Stimulated activated CD4-positive, alpha-beta T cell treated with anti-CD3 and anti-CD28 coated beads, Interleukin-1b, Interleukin-23, amount 100 ng/mL, for 24 hours (primary cell): ENCODE measurements around the gene SAYSD1.

Experiments used
- DNase-seq, 4 experiments: peaks; one replicate each; pipeline ENCODE4 v3.0.0-alpha.2; 2020; ENCODE audit warnings: low read depth in 4 of 4, low spot score in 1 of 4

Gene SAYSD1

GRCh38 chr6:39058471-39059147 lies 56.4 kb downstream of the SAYSD1 start:
- no peak for DNase-seq

- no peak for DNase-seq
Observed at GRCh38 chr6:39057251-39058155, 57.5 kb downstream of the SAYSD1 start.

- no peak for DNase-seq
Observed at GRCh38 chr6:39056681-39057080, 58.3 kb downstream of the SAYSD1 start.

GRCh38 chr6:39056191-39056590 lies 58.8 kb downstream of the SAYSD1 start:
- DNase-seq, result no peak

DNA sequence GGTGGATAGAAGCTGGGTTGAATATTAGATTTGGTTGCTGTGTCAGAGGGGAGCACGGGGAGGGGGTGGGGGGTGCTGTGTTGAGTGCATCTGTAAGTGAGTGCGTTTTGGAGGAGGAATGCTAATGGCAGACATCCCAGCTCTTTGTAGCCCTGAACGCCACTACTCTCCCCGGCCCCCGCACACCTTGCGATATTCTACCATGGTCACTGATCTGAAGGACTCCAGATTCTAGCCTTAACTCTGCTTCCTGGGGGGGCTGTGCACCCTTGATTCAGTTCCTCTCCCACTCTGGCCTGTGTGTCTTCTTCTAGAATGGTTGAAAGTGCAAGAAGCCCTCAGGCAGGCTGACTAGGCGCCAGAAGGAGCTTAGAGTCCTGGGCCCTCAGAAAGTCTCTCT lies 59.3 kb downstream of the SAYSD1 start:
- no peak for DNase-seq

DNA sequence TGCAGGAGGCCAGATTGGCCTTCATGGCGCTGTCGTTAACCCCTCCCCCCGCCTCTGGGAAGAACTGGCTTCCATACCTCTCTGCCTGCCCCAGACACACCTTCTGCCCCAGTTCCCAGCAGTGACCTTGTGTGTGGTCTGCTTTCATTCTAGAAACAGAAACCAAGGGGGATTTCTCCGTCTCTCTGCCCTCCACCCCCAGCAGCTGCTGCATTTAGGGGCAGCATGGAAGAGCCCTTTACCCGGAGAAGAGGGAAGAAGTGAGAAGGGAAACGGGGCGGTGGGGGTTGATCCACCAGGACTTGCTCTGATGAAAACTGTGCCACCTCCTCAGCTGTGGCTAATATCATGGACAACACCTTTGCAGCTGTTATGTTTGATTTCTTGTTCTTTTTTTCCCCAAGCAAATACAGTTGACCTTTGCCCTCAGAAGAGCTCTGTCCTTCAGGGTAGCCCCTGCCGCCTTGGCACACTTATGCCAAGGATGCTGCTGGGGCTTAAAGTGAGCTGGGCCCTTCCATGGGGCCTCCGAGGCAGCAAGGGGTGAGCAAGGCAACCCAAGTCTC lies 60.3 kb downstream of the SAYSD1 start:
- no peak for DNase-seq
